Cerebellar nuclear complex (tissue), 1 donor: ENCODE data around the gene CHST15.

Experiments used
- DNase-seq, 2 experiments: peaks; one replicate each; lab custom pipeline; 2025; lab: John Stamatoyannopoulos, UW

CHST15 gene

DNA sequence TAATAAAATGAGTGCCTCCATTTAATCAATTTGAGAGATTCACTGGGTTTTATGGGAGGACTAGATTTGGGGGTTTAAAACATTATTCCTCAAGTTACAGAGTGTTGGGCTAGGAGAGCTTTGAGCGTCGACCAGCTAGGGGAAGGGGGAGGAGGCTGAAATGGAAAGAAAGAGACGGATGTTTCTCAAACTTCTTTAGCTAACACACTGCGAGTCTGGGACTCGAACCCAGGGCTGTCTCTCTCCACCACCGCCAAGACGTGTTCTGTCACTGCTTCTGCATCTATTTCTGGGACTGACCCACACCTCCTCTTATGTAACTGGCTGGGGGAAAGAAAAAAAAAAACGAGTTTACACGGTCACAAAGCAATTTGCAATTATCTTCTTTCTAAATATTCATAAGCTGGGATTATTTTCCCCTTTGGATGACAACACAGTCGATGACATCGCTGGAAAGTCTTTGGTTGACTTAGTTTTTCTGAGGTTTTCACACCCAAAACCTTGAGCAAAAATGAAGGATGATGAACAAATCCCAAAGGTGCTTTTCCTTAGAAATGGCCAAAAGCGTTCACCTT, 27.2 kb downstream of the CHST15 start:
- no peak for DNase-seq

DNA sequence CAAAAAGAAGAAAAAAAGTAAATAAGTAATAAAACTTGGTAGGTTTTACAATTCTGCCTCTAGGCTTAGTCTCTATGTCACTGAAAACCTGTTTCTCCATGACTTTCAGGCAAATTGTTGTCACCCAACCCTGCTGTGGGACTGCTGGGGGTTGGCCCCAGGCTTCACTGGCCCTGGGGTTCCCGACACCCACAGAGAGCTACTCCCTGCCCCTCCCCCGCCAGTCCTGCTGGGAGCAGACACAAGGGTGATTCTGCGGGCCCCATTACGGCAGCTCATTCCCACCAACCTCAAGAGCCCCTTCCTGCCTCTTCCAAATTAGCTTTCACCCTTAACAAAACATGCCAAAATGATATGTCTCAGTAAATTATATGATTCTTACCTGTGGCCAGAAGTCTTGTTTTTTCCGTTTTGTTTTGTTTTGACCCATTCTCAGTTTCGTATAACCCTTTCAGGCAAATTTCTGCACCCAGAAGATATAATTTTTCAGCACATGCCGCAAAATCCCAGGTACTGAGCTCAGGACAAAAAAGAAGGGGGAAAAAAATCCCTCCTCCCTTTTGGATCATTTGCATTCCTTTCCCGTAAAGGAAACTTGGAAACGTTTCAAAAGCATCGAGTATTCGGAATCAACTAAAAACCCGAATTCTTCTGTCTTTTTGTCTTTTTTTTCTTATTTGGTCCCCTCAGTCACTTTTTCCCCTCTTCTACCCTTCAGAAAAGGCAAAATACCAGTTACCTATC, 27.8 kb downstream of the CHST15 start:
- DNase-seq: no peak

DNA sequence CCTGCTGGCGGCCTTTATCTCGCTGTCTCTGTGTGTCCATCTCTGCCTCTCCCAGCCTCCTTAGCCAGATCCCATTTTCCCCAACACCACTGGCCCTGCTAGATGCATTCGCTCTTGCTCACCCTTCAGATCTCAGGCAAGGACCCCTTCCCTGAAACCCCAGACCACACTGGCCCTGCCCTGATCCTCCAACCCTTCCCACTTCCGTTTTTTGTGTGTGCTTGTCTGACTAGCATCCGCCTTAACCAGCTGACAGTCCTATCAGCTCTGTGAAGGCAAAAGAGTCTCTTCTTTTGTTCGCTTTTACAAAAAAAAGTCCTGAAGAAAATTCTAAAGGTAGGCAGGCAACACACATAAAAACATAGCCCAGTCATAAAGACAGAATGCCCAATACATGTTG, 28.7 kb downstream of the CHST15 start:
- DNase-seq: no peak

DNA sequence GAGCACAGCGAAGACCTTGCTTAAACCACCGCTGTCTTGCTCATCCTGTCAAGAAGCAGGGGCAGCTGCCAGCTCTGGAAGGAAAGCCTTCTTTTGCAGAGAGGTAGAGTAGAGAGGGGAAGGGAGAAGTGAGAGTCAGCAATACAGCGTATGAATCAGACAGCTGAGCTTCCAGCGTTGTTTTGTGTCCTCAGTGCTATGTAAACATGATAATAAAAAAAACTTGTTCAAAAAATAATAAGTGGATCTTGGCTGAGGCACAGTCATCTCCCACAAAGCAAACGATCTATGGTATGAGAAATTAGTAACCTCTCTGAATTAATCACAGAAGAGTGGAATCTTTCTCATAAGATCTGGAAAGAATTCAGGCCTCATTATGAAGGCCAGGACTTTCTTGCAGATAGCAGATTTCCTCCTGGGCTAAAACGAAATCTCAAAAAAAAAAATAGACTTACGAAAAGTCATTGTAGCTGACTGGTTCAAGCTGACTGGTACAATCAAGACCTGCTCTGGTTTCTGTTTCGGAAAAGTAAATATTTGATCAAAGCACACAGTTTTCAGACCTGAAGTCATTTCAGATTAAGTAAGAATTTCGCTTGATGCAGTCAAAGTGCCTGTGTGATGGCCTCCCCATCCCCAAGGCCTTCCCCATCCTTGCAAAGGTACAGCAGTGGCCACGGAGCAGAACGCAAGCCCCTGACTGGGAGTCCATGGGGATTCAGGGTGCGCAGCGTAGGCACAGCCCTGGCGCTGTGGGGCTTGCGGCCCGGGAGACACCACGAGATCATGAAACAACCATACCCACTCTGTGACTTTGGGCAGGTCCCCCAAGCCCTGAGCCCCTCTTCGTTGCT, 29.4 kb downstream of the CHST15 start:
- DNase-seq: no peak

DNA sequence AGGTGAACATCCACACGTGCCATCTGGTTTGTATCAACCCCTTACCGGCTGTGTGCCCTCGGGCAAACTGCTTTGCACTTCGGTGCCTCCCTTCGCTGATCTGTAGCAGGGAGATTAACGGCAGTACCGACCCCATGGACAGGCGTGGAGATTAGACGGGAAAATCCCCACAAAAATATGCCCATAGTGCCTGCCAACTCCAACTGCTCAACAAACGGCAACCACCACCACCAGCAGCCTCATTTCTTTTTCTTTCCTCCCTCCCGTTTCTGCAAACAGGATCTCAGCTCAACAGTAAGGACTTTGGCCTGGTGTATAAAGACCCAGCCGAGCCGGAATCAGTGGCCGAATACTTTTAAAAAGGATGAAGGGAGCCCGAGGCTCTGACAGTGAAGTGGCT, 31.0 kb downstream of the CHST15 start:
- no peak for DNase-seq

DNA sequence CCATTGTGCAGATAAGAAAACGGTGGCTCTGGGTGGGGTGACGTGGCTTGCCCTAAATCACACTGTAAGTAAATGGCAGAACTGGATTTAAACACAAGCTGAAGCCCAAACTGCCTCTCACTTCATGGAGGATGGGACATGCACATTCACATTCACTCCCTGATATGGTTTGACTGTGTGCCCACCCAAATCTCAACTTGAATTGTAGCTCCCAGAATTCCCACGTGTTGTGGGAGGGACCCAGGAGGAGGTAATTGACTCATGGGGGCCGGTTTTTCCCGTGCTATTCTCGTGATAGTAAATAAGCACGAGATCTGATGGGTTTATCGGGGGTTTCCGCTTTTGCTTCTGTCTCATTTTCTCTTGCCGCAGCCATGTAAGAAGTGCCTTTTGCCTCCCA, 32.4 kb downstream of the CHST15 start:
- DNase-seq: no peak

DNA sequence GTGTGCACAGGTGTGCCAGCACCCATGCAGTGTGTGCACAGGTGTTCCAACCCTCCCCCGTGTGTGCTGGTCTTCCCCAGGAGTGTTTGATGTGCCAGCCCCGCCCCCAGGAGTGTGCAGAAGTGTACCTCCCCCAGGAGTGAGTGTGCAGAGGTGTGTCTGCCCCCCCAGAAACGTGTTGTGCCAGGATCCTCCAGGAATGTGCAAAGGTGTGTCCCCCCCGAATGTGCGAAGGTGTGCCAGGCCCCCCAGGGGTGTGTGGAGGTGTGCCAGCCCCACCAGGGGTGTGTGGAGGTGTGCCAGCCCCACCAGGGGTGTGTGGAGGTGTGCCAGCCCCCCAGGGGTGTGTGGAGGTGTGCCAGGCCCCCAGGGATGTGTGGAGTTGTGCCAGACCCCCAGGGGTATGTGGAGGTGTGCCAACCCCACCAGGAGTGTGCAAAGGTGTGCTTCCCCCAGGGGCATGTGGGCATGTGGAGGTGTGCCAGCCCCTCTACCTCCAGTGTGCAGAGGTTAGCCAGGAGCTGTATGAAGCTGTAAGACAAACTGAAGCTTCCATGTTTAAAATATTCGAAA, 33.2 kb downstream of the CHST15 start:
- no peak for DNase-seq

DNA sequence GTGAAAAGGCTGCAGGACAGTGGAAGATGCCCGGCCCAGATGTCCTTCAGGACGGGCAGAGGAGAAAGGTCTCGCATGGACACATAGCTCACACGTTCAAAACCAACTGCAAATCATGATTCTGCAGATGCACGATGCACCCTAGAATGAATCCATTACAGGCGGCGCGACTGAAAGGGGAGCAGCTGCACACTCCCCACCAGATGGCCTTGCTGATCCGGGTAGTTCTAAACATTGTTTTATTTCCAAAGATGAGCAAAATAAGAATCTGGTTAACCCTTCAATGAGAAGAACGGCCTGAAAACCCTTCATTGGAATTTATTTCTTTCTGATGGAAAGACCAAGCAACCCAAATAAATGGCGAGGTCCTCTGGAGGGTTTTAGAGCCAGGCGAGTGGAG, 33.8 kb downstream of the CHST15 start:
- DNase-seq: no peak

DNA sequence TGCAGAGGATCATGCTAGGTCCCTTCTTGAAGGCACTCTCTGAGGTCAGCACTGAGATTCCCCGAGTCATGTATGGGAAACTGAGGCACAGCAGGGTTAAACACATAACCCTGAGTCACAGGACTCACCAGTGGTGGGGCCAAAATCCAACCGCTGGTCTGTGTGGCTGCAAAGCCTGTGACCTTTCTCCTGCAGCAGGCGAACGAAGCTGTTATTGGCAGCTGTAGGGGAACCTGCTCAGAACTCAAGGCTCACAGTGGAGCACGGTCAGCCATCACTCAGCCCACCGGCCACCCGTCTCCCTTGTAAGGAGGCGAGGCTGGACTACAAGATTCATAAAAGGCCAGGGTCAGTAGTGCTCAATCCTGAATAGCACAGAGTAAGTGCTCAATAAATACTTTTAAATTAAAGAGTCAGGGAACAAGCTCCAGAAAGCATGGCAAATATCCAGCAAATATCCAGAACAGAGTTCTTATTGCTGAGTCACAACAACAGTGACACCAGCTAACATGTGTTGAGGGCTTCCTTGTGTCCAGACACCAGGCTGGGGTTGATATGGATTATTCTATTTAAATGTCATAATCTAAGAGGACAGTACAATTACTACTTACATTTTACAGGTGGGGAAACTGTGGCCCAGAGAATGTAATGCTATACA, 34.9 kb downstream of the CHST15 start:
- DNase-seq: no peak

DNA sequence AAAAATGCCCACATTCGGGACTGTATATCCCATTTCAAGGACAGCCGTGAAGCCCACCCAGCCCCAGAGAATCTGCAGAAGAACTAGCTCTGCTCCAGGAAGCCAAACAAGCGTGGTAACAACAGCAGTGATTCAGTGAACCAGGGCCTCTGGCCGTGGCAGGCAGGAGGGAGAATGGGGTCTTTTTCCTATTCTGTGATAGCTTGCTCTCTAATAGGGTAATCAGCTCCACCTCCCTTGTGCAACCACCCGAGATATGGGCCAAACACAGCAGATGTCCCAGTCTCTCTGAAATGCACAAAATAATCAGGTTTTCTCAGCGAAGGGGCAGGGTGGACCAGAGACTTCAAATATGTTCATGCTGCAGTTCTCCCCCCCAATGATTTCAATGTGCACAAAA, 35.8 kb downstream of the CHST15 start:
- DNase-seq: no peak

DNA sequence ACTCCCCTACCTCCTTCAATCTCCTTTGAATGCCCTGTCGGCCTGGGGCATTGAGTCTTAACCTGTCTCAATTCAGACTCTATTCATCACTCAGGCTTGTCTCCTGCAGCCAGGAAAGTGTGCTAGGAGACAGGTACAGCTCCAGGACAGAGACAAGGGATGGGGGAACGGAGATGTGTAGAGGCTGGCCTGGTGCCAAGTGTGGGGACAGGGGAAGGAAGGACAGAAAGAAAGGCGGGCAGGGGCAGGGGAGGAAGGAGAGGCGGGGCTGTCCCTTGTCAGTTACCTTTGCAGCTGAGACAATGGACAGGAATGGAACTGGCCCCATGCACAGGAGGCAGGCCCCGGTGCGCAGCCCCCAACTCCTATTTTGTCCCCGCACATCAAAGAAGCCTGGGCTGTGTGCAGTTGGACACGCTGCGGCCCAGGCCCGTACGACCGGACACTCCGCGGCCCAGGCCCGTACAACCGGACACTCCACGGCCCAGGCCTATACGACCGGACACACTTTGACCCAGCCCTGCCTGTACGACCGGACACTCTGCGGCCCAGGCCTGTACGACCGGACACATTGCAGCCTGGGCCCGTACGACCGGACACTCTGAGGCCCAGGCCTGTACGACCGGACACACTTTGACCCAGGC, 36.9 kb downstream of the CHST15 start:
- DNase-seq: no peak

DNA sequence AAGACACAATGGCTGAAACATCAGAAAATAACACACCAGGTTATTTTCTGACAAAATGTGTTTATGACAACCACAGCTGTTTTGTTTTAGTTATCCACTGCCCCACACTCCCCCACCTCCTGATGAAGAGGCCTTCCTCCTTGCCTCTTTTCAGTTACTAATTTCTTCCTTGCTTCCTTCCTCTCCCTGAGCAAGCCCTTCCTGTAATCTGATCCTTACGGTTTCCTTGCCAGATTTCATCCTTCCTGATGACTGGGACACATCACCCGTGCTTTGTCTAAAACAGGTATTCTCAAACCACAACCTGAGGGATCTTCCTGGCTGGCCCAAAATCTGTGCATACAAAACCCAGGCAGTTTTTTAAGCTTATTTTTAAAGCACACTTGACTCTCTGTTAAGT, 39.4 kb downstream of the CHST15 start:
- DNase-seq: no peak

DNA sequence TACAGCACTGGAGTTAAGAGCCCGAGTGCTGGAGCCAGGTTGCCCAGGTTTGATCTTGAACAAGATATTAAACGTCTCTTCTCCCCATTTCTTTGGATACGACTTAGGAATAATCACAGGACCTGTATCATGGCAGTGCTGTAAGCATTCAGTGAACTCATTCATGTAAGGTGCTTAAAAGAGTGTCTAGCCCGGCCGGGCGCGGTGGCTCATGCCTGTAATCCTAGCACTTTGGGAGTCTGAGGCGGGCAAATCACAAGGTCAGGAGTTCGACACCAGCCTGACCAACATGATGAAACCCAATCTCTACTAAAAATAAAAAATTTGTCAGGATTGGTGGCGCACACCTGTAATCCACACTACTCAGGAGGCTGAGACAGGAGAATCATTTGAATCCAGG, 40.8 kb downstream of the CHST15 start:
- DNase-seq: no peak

DNA sequence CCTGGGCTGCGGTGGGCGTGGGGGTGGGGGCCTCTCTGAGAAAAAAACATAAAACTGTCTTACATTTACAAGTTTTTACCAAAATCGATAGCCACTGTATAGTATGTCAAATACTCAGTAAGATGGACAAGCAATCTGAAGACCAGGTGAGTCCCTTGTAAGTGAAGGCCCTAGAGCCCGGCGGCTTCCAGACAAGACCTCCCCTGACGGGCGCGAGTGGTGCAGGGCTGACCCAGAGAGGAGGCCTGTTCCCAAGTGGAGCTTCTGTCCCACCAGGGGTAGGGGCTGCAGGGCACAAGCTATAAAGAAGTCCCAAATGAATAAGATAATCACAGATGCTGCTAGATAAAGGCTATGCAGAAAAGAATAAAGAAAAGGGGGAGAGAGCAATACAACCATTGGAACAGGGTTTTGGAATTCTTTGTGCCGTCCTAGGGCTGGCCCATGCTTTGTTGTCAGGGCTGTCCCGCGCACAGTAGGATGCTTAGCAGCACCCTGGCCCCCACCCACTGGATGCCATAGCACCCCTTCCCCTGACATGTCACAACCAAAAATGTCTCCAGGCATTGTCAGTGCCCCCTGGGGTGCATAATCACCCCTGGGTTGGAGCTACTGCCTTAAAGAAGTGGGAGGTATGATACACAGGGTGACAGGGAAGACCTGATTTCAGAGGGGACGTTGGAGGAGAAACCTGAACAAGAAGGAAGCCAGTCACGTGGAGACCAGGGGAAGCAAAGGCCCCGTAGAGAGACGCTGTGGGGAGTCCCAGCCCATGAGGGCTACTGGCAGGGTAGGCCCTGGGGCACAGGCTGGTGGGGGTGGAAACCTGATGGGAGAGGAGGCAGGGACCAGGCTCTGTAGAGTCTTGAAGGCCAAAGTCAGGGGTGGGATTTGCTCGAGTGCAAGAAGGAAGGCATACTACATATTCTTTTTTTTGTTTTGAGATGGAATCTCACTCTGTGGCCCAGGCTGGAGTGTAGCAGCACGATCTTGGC, 43.1 kb downstream of the CHST15 start:
- no peak for DNase-seq

DNA sequence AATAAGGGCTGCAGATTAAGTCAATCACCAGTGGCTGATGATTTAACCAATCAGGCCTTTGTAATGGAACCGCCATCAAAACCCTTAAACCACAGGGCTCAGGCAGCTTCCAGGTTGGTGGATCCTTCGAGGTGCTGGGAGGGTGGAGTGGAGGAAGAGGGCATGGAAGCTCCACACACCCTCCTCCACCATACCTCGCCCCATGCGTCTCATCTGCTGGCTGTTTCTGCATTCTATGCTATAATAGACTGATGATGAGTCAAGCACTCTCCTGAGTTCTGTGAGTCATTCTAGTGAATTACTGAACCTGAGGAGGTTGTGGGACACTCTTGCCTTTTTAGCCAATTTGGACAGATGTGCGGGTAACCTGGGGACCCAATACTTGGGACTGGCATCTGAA, 43.9 kb downstream of the CHST15 start:
- DNase-seq: no peak

DNA sequence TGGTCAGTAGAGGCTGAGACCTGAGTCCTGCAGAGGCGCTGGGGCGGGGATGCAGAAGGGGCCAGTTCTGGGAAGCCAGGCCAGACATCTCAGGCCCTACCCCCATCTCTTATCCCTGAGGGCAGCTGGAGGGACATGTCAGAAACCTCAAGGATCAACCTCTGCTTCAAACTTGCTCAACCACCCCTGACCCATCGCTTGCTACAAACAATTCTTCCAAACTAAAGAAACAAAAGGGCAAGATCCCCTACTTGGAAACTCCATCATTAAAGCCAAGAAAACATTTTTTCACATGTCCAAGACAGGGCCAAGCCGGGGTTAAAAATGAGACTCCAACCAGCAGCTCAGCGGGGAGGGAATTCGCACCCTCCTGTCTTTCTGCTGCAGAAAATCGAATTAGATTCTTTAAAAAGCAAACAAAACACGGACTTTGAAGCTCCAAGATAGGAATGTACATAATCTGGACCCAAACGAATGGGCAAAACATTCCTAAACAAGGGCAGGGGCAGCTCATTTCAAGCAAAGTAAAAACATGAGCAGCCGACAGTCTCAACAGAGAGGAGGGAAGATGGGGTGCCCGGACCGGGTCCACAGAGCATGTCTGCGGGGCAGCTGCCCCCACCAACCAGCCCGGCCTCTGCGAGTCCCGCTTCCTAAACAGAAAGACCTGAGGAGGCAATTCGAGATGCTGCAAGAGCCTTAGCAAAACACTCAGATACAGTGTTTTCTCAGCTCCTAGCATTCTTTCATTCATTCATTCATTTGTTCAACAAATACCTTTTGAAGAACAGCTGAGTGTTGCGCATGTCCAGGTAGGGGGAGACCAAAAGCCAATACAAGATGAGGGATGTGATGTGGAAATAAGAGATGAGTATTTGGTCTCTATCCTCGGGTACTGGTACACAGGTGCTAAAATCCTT, 44.8 kb downstream of the CHST15 start:
- DNase-seq: no peak

DNA sequence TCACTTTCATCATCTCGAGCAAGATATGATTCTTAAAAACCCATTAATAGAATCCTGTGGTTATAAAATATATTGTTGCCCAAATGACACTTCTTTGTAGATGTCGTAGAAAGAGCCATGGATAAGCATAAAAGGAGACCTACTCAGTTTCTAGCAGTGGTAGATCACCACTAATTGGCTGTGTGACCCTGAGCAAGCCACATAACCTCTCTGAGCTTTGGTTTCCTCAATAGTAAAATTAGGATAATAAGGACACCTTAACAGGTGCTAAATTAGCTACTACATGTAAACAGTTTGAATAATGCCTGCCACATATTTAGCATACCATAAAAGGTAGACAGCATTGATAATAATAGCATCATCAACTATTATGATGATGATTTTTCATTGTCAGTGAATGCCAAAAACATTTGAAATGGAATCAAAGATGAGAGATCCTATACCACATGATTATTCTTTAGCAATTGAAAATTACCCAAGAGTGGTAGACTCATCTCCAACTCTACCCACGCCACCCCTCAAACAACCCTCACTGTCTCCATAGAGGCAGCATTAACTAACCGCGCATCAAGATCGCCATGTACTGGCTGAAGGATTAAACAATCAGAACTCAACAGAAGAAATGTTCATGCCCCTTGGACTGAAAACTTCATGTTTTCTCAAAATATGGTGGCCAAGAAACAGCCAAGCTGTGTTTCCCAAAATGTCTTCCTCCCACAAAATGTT, 45.8 kb downstream of the CHST15 start:
- no peak for DNase-seq

DNA sequence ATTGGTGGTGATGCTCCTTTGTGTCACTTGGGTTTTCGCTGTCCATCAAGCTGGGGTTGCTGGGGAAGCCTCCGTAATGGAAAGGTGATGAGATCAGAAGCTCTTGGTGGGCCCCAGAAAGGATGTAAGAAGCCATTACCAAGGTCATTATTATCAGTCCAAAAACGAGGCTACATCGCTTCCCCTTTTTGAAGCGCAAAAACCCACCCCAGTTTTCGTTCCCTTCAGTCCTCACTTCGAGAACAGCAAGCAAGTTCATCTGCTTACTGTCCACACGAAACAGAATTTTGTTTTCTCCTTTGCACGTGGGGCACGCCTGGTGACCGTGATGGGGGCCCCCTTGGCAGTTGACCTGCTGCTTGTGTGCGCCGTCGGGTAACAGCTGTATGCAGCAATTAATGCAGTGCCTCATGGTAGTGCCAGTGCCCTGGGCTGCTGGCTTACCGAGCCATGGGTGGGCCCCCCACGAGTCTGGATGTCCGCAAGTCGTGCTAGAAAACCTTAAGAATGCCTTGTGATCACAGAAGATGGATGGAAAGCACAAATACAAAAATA, 47.5 kb downstream of the CHST15 start:
- DNase-seq: no peak
